HCT116 (cell line): Measurements from ENCODE around the gene MICU2.

ENCODE experiments used
- CEBPB ChIP-seq: IDR thresholded peaks from 2 replicates; pipeline ENCODE4 v1.6.1; 2012; ENCODE audit warnings: low read depth
- CTCF ChIP-seq, 3 experiments: fragments of 200-600 bp in 1 of 3; sonication (generic) in 1 of 3; IDR thresholded peaks in 2 of 3; conservative IDR thresholded peaks in 1 of 3; 2 replicates each; pipeline ENCODE4 v1.5.1; 2012 to 2017; ENCODE audit warnings: low read depth in 2 of 3, low read length in 2 of 3, antibody characterized with exemption in 1 of 3, borderline replicate concordance in 1 of 3, control low read depth in 1 of 3, mild to moderate bottlenecking in 1 of 3, mixed read lengths in 1 of 3, mixed run types in 1 of 3, moderate library complexity in 1 of 3; ENCODE audit not compliant: insufficient read depth in 1 of 3
- EGR1 ChIP-seq: IDR thresholded peaks from 2 replicates; pipeline ENCODE4 v1.6.1; 2012; ENCODE audit warnings: low read depth
- POLR2A ChIP-seq: IDR thresholded peaks from 2 replicates; pipeline ENCODE4 v1.7.0; 2011; ENCODE audit warnings: borderline replicate concordance; ENCODE audit not compliant: insufficient read depth, insufficient read length; ENCODE audit errors: extremely low read depth
- SP1 ChIP-seq: IDR thresholded peaks from 2 replicates; pipeline ENCODE4 v1.6.1; 2012; ENCODE audit warnings: low read depth
- ZFX ChIP-seq: fragments of 450-650 bp; IDR thresholded peaks from 2 replicates; pipeline ENCODE4 v1.6.1; 2017

DNA sequence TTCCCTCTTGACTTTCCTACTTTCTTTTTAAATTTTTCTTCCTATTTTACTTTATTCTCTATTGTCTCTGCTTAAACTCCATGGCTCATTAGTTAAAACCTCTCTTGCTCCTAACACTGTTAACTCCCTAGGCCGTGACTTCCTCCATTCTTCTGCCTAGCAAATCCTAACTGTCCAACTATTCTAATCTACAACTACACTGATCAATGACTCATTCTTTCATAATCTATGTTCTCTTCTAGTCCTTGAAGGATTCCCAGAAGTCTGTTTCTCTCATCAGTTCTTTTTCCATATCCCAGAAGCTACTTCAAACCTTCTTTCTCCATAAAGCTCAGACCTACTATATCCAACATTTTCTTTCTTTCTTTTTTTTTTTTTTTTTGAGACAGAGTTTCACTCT lies 66.9 kb downstream of the MICU2 start:
- TF ChIP-seq SP1 (no peak), EGR1 (no peak), CTCF (IDR thresholded peaks at IDR 0.05 in 2 of 3, conservative IDR thresholded peaks at IDR 0.05 in 1 of 3; ENCODE audit: borderline replicate concordance in 1 of 3, insufficient read depth in 1 of 3, low read depth in 2 of 3, low read length in 2 of 3) (no peak), CEBPB (no peak), ZFX (no peak), POLR2A (no peak)
